Hematopoietic multipotent progenitor cell treated with erythropoietin and hydrocortisone succinate and interleukin-3 and kit ligand, for 4 days (in vitro differentiated cells): Measurements from ENCODE around the gene FKBP2.
A peak's percentile ranks its signal among the peaks of the same experiment; 100 is the strongest.
"Not testable (repeated sequence)": the region's sequence is repeated elsewhere in the genome, so short reads cannot be mapped to it uniquely, and the experiment has no call there.

Experiments
- DNase-seq: peaks from one replicate; pipeline ENCODE4 v3.0.0-alpha.2; 2015

The FKBP2 gene

GRCh38 chr11:64234647-64235379 lies 6.1 kb upstream of the FKBP2 start:
- peak; percentile 78 for DNase-seq

DNA sequence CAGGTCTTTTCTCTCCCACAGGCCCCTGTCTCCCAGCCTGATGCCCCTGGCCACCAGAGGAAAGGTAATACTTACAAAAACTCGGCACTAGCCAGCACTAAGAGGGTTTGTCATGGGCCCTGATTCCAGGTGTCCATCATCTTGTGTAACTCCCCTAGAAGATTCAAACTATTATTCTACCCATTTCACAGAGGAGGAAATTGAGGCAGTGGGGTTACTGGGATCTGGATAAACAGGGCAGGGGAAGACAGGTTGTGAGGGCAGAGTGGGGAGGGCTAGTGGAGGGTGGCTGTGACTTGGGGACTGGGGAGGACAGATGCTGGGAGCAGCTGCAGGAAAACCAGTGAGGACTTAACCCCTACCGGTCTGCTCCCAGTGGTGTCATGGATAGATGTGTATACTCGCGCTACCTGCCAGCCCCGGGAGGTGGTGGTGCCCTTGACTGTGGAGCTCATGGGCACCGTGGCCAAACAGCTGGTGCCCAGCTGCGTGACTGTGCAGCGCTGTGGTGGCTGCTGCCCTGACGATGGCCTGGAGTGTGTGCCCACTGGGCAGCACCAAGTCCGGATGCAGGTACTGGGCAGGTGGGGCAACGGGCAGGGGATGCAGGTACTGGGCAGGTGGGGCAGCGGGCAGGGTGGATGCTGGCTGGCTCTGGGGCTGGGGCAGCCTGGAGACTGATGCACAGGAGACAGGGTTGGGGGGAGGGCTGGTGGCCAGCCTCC lies 5.3 kb upstream of the FKBP2 start:
- DNase-seq, result no peak

DNA sequence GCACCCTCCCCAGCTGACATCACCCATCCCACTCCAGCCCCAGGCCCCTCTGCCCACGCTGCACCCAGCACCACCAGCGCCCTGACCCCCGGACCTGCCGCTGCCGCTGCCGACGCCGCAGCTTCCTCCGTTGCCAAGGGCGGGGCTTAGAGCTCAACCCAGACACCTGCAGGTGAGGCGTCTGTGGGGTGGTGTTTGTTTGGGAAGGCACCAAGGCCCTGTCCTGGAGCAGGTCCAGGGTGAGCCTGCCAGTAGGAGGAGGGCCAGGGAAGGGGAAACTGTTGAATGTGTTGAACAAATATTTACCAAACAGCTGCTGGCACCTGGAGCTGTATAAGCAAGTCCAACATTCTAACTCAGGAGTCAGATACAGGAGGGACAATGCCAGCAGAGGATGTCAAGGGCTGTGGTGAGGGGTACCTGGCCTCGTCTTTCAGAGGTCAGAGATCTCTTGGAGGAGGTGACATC lies 3.4 kb upstream of the FKBP2 start:
- DNase-seq, result no peak

DNA sequence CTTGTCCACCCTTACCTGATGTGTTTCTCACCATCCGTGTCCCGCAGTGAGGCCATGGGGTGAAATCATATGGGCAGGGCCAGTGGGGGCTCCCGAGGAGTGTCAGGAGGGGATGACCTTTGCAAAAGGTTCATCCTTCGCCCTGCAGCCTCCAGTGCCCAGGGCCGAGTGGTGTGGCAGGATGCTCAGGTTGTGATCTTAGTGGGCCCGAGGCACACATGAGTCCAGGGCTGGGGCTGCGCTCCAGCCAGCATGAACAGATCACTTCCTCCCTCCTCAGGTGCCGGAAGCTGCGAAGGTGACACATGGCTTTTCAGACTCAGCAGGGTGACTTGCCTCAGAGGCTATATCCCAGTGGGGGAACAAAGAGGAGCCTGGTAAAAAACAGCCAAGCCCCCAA lies 2.8 kb upstream of the FKBP2 start:
- no peak for DNase-seq

DNA sequence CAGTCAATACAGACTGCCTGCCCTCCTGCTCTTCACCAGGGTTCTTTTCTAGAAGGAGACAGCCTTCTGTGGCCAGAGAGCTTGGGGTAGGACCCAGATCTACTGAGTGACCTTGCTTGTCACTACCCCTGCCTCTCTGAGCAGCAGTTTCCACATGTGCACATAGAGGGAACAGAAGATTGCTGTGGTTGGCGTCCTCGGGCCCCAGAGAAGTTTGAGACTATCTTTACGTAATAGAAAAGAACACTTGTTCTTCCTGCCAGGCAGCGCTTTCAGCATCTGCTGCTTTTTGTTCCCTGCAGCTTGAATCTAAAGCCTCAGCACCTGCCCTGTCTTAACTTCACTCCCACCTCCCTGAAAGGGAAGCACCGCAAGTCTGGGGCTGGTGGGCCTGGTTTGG lies 1.9 kb upstream of the FKBP2 start:
- peak; percentile 38 for DNase-seq

GRCh38 chr11:64239662-64240434 lies 1.0 kb upstream of the FKBP2 start:
- DNase-seq, result peak; percentile 63

- DNase-seq, result no peak
Measured at GRCh38 chr11:64241241-64241490, 271 bp downstream of the FKBP2 start.

GRCh38 chr11:64241491-64242374 lies 838 bp downstream of the FKBP2 start:
- DNase-seq, result peak; percentile 100

DNA sequence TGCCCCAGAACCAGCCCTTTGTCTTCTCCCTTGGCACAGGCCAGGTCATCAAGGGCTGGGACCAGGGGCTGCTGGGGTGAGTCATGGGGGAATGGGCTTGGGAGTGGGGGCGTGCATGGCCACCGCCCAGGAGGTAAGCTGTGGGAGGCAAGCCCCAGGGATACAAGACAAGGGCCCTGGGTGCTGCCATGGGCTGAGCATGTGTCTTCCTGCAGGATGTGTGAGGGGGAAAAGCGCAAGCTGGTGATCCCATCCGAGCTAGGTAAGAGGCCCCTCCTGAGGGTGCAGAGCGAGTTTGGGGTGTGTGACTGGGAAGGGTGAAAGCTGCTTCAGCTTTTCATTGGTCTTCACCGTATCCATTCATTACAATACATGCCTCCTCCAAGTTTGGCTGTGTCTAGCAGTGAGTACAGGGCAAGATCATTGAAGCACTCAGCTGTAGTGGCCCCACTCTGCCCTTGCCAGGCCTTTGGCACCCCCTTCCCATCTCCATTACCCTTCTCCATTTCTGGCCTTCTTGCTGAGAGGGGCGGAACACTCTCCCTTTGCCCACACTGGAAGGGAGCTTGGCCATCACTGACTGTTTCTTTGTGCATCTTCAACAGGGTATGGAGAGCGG lies 2.5 kb downstream of the FKBP2 start:
- DNase-seq, result no peak

DNA sequence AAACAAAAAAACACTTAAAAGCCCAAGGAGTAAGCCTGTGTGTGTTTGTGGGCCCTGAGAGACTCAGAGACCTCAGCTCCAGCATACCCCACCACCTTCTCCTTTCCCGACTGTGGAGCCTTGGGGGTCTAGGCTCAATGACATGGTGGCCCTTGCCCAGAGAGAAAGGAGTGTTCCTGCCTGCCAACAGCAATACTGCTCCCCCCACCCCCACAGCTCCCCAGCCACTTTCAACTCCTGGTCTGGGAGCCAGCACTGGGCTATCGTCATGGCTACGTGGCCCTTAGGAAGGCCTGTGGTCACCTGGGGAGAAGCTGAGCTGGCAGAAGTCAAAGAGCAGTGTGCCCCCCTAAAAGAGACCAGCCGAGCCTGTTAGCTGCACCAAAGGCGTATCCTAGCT lies 3.2 kb downstream of the FKBP2 start:
- no peak for DNase-seq

DNA sequence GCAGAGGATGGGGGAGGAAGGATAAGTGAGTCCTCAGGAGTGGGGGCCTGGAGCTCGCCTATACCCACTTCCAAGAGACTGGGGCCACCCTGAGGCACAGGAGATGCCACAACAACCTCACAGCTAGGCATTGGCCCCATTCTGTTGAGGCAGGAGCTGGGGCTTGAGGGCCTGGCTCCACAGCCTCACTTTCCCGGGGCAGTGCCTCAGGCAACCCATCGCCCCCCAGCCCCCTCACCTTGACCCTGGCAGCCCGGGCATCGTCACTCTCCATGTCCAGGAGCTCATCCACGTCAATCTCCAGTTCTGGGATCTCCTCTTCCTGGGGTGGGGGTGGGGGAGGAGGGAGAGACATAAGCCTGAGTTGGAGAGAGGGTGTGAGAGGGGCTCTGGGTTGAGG lies 4.1 kb downstream of the FKBP2 start:
- no peak for DNase-seq

DNA sequence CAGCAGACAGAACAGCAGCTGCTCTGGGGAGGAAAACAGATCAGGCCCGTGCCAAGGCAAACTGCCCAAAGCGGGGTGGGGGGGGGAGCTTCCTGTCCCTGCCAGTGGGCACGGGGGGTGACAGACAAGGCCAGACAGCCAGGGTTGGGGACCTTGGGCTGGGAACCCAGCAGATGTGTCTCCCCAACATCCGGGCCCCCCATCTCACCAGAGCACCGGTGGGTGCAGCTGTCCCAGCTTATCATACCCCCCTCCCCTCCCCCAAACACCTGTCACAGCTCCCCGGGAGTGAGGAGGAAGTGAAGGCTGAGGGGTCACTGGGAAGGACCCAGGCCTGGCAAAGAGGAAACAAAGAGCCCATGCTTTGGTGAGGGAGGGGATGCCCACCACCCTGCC lies 4.5 kb downstream of the FKBP2 start:
- DNase-seq, result peak; percentile 67

DNA sequence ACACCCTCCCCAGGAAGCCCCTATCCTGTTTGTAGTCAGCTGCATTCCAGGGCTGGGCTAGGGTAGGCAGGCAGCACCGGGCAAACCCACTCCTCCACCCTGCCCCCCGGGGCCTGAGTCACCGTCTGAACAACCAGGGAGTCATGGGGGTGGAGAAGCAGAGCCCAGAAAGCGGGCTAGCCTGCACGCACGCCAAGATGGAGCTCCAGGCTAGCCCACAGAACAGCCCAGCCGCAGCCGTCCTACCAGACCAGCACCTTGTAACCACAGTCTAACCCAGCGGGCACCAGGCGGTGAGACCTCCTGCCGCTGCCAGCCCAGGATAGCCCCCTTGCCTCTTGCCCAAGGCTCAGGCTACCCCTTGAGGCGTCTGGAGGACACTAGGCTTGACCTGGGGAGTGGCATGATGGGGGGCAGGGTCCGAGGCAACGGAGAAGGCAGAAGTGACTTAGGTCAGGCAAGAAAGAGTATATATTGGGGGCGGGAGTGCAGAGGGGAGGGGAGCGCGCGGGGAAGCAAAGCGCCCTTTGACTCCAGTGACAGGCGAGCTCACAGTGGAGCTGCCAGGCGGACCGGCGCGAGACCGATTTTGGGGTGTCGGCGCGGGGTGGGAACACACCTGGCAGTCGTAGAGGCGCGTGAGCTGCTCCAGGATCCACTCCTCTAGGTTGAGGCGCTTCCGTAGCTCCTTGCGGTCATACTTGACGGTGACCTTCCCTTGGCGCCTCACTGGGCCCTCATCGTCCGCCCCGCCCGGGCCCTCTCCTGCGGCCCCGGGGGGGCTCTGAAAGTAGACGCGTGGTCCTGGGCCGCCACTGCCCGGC lies 5.1 kb downstream of the FKBP2 start:
- peak; percentile 90 for DNase-seq

DNA sequence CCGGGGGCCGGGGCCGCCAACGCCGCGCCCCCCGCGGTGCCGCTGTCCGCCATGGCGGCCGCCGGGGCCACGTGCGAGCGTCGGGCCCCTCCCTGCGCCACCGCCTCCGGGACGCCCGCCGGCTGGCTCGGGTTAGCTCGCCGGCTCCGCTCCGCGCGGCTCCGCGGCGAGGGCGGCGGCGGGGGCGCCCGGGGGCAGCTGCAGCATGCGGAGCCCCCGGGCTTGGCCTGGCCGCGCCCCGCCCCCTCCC lies 5.7 kb downstream of the FKBP2 start:
- not testable (repeated sequence) for DNase-seq

DNA sequence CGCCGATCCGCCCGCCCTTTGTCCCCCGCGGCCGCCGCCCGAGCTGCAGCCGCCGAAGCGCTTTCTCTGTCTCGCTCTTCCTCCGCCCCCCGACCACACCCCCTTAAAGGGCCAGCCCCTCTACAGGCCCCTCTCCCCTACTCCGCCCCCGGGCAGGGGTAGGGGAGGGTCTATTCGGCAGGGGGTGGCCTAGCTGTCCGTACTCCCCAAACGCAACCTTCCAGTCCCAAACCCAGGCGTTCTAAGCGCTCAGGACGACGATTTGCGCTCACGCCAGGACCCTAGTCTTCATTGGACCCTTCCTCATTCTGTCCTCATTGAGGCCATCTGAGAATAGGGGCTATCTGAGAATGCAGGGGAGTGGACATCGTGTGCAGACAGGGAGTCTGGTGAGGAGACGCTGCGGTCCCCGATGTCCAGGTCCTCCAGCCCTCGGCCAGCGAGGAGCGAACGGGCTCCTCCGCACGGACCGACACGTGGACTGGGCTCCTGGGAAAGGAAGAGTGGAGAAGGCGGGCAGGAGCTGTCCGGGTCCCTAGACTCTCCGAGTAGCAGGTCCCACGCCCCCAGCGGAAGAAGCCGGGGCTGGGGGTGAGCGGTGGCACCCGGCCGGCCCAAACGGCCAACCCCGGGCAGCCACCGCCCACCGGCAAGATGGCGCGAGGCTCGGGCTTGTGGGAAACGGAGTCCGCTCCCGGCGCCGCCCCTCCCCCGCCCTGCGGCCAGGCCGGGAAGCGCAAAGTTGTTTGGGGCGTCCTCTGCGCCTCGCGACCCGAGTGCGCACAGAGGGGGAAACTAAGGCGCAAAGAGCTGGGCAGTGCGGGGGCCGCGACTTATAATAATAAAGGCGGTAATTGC lies 6.2 kb downstream of the FKBP2 start, which contains the start of gene PPP1R14B:
TSS of gene PPP1R14B (minus strand) at position 73 of the 858 bp plus-strand sequence. CDS start 270 bp downstream, outside the sequence.
- peak; percentile 96 for DNase-seq

DNA sequence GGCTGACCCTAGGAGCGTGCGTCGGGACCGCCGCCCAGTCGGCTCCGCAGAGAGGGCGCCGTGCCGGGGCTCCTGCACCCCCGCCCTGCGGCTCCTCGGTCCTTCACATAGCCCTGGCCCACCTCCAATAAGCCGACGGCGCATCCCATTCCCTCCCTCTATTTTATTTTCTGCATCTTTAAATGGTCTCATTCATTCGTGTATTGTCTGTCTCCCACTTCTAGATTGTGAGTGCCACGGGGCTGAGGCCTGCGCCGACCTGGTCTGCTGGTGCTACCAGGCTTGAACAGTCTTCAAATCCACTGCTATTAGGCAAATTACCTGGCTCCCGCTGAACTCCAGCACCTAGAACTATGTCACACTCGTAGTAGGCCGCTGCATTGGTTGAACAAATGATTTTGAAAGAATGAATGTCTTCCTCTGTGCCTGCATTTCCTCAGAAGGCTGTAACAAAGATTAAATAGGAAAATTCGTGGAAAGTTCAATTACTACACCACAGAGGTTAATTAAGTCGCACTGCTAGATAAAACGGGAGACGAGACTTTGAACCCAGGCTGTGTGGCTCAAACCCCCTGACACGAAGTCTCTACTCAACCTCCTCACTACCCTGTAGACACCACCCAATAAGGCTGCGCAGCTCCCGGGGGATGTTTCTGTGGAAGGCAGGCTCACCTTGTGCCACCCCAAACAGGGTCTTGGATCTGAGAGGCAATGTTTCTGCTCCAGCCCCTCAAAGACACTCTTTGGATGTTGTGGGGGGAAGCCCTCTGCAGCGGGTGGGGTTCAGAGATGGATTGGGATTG lies 7.0 kb downstream of the FKBP2 start:
- no peak for DNase-seq

- DNase-seq, result no peak
Measured at GRCh38 chr11:64248578-64248977, 7.7 kb downstream of the FKBP2 start.

DNA sequence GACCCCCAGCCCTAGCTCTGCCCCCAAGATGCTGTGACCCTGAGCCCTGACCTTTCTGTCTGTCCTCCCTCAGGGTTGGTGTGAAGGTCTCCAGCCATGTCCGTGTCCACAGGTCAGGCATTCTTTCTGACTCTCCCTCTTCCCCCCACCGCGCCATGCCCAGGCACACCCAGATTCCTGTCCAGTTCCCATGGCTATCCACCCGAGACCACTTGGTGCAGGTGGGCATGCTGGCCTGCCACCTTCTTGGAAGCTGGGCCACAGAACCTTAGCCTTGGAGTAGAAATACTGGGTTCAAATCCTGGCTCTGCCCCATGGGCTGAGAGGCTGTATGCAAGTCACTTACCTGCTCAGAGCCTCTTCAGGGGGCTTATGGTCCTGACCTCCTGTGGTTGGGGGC lies 8.1 kb downstream of the FKBP2 start:
- DNase-seq, result no peak

DNA sequence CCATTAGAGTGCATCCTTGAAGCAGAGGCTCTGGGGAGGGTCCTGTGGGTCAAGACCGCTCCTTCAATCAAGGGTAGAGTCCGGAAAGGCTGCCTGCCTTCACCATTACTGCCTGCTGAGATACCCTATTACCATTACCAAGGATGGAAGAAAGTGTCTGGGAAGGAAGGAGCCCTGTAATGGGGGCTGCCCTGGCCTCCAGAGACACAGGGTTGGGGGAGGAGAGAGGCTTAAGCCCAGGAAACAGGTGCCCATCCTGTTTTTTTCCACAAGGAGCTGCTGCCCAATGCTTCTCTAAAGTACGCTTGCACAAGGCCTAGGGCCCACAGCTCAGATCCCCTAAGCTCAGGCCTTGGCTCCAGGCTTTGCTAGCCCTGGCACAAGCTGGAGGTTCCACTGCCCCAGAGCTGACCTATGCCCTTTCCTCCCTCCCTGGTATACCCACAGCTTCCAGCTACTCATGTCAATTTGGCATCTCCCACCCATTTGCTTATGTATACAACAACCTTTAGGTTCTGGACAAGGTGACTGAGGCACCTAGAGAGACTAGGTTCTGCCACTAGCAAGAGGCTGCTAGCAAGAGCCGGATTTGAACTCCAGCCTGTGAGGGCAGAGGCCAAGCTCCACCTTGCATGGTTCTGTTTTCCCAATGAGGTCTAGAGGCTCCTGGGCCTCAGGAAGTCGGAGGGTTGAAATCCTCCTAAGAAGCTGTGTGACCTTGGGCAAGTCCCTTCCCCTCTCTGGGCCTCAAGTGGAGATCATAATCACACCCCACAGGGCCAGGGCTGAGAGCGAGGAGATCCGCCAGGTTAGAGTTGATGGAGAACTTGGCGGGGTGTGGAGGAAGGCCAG lies 8.9 kb downstream of the FKBP2 start:
- no peak for DNase-seq
